ENCODE data around the gene RCC2. TPM values are rescaled to one million over a fixed set of nuclear protein-coding genes. Genes with fewer than 3 reads are reported as not detected.

Gene RCC2
- total RNA-seq, 4 donors from 2014 or later, result 11.8 to 50.4 (median 25.7) TPM

- intact Hi-C loops (cut with DNase I; ENCODE audit: low total_unique reads), result no loop called here
- TF ChIP-seq POLR2A (IDR thresholded peaks at IDR 0.05), result no peak
- TF ChIP-seq, protein P1, sequence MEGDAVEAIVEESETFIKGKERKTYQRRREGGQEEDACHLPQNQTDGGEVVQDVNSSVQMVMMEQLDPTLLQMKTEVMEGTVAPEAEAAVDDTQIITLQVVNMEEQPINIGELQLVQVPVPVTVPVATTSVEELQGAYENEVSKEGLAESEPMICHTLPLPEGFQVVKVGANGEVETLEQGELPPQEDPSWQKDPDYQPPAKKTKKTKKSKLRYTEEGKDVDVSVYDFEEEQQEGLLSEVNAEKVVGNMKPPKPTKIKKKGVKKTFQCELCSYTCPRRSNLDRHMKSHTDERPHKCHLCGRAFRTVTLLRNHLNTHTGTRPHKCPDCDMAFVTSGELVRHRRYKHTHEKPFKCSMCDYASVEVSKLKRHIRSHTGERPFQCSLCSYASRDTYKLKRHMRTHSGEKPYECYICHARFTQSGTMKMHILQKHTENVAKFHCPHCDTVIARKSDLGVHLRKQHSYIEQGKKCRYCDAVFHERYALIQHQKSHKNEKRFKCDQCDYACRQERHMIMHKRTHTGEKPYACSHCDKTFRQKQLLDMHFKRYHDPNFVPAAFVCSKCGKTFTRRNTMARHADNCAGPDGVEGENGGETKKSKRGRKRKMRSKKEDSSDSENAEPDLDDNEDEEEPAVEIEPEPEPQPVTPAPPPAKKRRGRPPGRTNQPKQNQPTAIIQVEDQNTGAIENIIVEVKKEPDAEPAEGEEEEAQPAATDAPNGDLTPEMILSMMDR (IDR thresholded peaks at IDR 0.05), result peak; percentile 94 to 99 (median 98)
- no peak overlapping the region for H3K4me3 ChIP-seq
- H3K36me3 ChIP-seq, result no peaks in the 10 kb centered on the region
- H3K27ac ChIP-seq, result no peak overlapping the region
- DNase-seq, result peak; percentile 55 to 77
- no peaks in the 10 kb centered on the region for H3K9me3 ChIP-seq
- peaks cover 0 to 3% of the 10 kb centered on the region in 2 donors for H3K4me1 ChIP-seq
- no peaks in the 10 kb centered on the region for H3K27me3 ChIP-seq
Observed at GRCh38 chr1:17419626-17420328, 19.7 kb downstream of the RCC2 start.

DNA sequence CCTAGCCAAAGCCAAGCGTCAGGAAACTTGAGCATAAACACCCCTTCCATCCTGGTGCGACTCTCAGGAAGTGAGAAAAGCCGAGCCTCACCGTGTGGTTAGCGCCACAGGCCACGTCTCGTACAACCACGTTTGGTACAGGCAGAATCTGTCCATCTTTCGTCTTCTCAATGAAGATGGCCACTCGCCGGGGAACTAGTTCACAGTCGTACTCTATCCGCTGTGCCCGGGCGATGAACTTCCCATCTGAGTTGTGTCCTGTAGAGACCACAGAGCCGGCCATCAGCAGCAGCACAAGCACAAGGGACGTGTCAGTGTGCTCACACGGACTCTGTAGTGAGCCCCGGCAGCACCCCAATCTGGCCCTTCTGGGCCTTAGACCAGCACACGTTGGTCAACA, 23.1 kb downstream of the RCC2 start:
- intact Hi-C loops (cut with DNase I; ENCODE audit: low total_unique reads), result no loop called here
- Histone ChIP-seq H3K9me3 (no peaks in the 10 kb centered on the region), H3K4me1 (no peaks in the 10 kb centered on the region), H3K36me3 (no peaks in the 10 kb centered on the region), H3K27me3 (no peaks in the 10 kb centered on the region), H3K4me3 (no peak overlapping the region), H3K27ac (no peak overlapping the region)
- DNase-seq, result no peak
- TF ChIP-seq, protein P1 (IDR thresholded peaks at IDR 0.05), result no peak
- TF ChIP-seq POLR2A (IDR thresholded peaks at IDR 0.05), result no peak

GRCh38 chr1:17414022-17414421, 25.5 kb downstream of the RCC2 start:
- TF ChIP-seq, protein P1 (IDR thresholded peaks at IDR 0.05), result no peak
- no peak for TF ChIP-seq POLR2A (IDR thresholded peaks at IDR 0.05)
- H3K36me3 ChIP-seq, result no peaks in the 10 kb centered on the region
- intact Hi-C loops (cut with DNase I; ENCODE audit: low total_unique reads), result no loop called here
- H3K4me3 ChIP-seq, result no peak overlapping the region
- no peaks in the 10 kb centered on the region for H3K9me3 ChIP-seq
- DNase-seq, result no peak
- no peak overlapping the region for H3K27ac ChIP-seq
- H3K4me1 ChIP-seq, result no peaks in the 10 kb centered on the region
- no peaks in the 10 kb centered on the region for H3K27me3 ChIP-seq

DNA sequence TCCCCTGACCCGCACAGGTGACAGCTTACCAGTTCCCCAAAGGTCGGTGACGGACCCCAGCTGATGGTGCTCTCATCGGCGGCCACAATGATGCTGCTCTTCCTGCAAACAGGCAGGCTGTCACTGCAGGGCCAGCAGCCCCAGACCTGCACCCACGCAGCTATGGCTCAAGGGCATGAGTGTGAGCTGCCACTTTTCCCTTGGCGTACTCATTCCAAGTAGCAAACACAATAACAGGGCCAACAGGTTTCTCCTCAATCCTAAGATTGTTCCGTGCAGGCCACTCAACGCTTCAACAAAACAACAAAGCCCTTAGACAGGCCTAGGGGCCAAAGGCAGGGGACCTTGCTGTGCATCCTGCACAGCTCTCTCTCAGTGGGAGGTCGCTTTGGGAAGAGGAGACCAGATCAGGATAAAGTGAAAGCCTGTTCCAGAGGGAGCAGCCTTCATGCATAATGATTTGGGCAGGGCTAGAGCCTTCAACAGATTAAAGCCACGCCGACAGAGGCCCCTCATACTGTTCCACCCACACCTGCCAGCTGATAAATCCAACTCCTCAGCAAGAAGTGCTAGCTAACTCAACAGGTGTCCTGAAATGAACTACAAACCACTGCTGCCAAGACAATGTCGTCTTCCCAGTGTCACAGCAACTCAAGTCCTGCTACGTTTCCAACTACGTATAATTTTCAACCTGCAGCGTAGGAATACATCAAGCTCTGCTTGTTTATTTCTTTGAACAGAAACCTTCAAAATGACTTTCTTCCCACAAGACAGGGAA, 27.2 kb downstream of the RCC2 start:
- no peaks in the 10 kb centered on the region for H3K9me3 ChIP-seq

More for the DNA sequence above, 27.2 kb downstream of the RCC2 start:
- Histone ChIP-seq H3K27ac (no peak overlapping the region), H3K4me1 (no peaks in the 10 kb centered on the region), H3K36me3 (no peaks in the 10 kb centered on the region), H3K27me3 (no peaks in the 10 kb centered on the region), H3K4me3 (no peak overlapping the region)
- TF ChIP-seq POLR2A (IDR thresholded peaks at IDR 0.05), result no peak
- TF ChIP-seq, protein P1 (IDR thresholded peaks at IDR 0.05), result no peak
- intact Hi-C loops (cut with DNase I; ENCODE audit: low total_unique reads), result no loop called here
- no peak for DNase-seq

Data from uterus (tissue), 4 donors.